Heart right ventricle (tissue), 16 donors: ENCODE measurements around the gene MINAR1. TPM values are rescaled to one million over a fixed set of nuclear protein-coding genes. Genes with fewer than 3 reads are reported as not detected.

Source experiments
- ATAC-seq, 8 donors: fragments of 200-7000 bp; cut with Tn5 transposase; one replicate each; pipeline ENCODE4 v1.9.1; 2020; ENCODE audit warnings: mild to moderate bottlenecking in 8 of 8, moderate library complexity in 8 of 8, moderate number of reproducible peaks in 1 of 8
- DNase-seq, 2 donors: peaks; one replicate each; pipeline ENCODE4 v3.0.0-alpha.2; 2020
- H3K27ac ChIP-seq, 10 donors: fragments of 200-600 bp; sonication (generic) in 2 of 10; one replicate each; pipeline versions ENCODE4 v1.5.0 to v1.8.0; 2020 to 2022; ENCODE audit warnings: mild to moderate bottlenecking in 3 of 10
- H3K27me3 ChIP-seq, 7 donors: fragments of 200-600 bp; one replicate each; pipeline ENCODE4 v1.8.0; 2021 to 2022; ENCODE audit warnings: mild to moderate bottlenecking in 2 of 7
- H3K36me3 ChIP-seq, 9 donors: fragments of 200-600 bp; sonication (generic) in 1 of 9; one replicate each; pipeline versions ENCODE4 v1.5.0 to v1.8.0; 2020 to 2022; ENCODE audit warnings: mild to moderate bottlenecking in 2 of 9
- H3K4me1 ChIP-seq, 9 donors: fragments of 200-600 bp; sonication (generic) in 1 of 9; one replicate each; pipeline versions ENCODE4 v1.5.0 to v1.8.0; 2020 to 2022; ENCODE audit warnings: mild to moderate bottlenecking in 4 of 9
- H3K4me3 ChIP-seq, 10 donors: fragments of 200-600 bp; sonication (generic) in 2 of 10; one replicate each; pipeline versions ENCODE4 v1.5.0 to v1.8.0; 2020 to 2022; ENCODE audit warnings: mild to moderate bottlenecking in 7 of 10, moderate library complexity in 2 of 10
- H3K9me3 ChIP-seq, 11 donors: fragments of 200-600 bp in 10 of 11; sonication (generic) in 2 of 11; one replicate each; pipeline versions ENCODE4 v1.5.0 to v1.8.0; 2013 to 2022; ENCODE audit warnings: mild to moderate bottlenecking in 2 of 11, control low read depth in 1 of 11, moderate library complexity in 1 of 11
- CTCF ChIP-seq, 9 donors: fragments of 200-600 bp; sonication (generic) in 2 of 9; IDR thresholded peaks; one replicate each; pipeline versions ENCODE4 v1.5.0 to v1.8.0; 2021 to 2022; ENCODE audit warnings: antibody characterized with exemption in 9 of 9, mild to moderate bottlenecking in 5 of 9, moderate library complexity in 1 of 9
- WGBS, 2 donors: extraction: QIAGEN DNeasy Blood & Tissue Kit; methylation state at CpG; one replicate each; pipeline ENCODE4 v1.1.7; 2013; ENCODE audit warnings: inconsistent platforms in 1 of 2; 5-methylcytosine and 5-hydroxymethylcytosine counted together
- intact Hi-C, 10 donors: fragments of 100-400 bp; cut with DNase I; formaldehyde crosslinking; loops; one replicate each; pipeline versions ENCODE4 v1.11.1 to v1.14.2; 2022
- polyA plus RNA-seq, 2 donors: library from polyadenylated mRNA; stranded (reverse); fragments of 200-250 nt; gene quantifications; one replicate each; pipeline ENCODE4 v1.2.3, GENCODE V29; 2013
- total RNA-seq, 10 donors: library from RNA; stranded (reverse); fragmentation: NEBNext Ultra II Directional in 3 of 10; extraction: Animal tissue kit (Norgen Biotek cat#: 25700) in 3 of 10; gene quantifications; one replicate each; pipeline versions ENCODE4 v1.2.1 to v1.2.4, GENCODE V29; 2021 to 2023
- donor health status: Arrhythmogenic right ventricular cardiomyopathy.
- donor health status: ischemic (EF 13 %, LVEDD 7.1; RV severe dilation, severe dysfunction).
- donor health status: healthy with polysubstance abuse.
- donor health status: DM: no; HTN: yes; CAD: no.
- donor health status: DM: no; HTN: no; CAD: no.
- donor health status: ischemic (EF 25% LVEDD 6.9; RV normal size, moderate dysfunction).
- donor health status: ischemic (EF 25% LVEDD 5.7; RV mildly dilated, moderate dysfunction).
- donor health status: healthy.
- donor health status: DM: yes; HTN: yes; CAD: no.
- donor health status: Ischemic cardiomyopathy.
- donor health status: ischemic (EF 35%, LVEDD 5.7; RV mildly dilated, moderate dysfunction).
- donor health status: nonischemic (EF 11% LVEDD 7.7; RV severe dilation, severe dysfunction).
- donor health status: DM: yes; HTN: yes; CAD: no.
- donor health status: PGD.
- donor health status: ischemic (EF 29% LVEDD 5.4; RV normal size, mild dysfunction).
- donor health status: nonischemic (EF 23%, LVEDD 6.1; RV moderate dilation, normal function).

MINAR1 gene
- total and polyA plus RNA-seq, 12 donors = under 0.01 to 0.28 (median 0.06) TPM

DNA sequence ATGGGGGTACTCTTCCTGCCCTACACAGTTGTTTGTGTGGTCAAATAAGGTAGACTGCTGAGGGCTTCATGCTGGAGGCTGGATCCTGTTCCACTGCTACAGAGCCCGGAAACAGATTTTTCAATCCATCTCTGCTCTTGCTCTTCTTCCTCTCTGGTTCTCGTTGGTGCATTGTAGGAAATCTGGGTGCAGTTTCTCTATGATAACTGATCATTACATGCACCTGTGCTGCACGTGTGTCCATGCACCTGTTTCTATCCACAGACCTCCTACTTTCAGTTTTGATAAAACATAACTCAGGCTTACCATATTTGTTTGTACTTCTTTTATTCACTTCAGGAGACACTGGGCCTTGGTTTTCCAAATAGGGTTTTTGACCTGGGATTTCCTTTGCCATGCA, 21.3 kb downstream of the MINAR1 start:
- ATAC-seq = no peak

GRCh38 chr15:79454063-79454462, 21.9 kb downstream of the MINAR1 start:
- no peak for TF ChIP-seq CTCF (IDR thresholded peaks at IDR 0.05)
- DNase-seq (no peak), ATAC-seq (no peak)
- Histone ChIP-seq H3K27me3 (peaks cover 0 to 47% (median 30%) of the 10 kb centered on the region in 7 donors), H3K27ac (no peak overlapping the region), H3K9me3 (no peaks in the 10 kb centered on the region), H3K4me1 (no peaks in the 10 kb centered on the region), H3K36me3 (no peaks in the 10 kb centered on the region), H3K4me3 (no peak overlapping the region)
- 62 to 71% methylated on average over 3 of the region's 3 CpGs for WGBS, 2 donors
- intact Hi-C loops = no loop called here

More for the DNA sequence above, 21.3 kb downstream of the MINAR1 start:
- WGBS, 2 donors = 82 to 86% methylated on average over 3 of the region's 3 CpGs
- H3K27me3 ChIP-seq = peaks cover 0 to 53% (median 30%) of the 10 kb centered on the region in 7 donors
- TF ChIP-seq CTCF (IDR thresholded peaks at IDR 0.05) = no peak
- no peaks in the 10 kb centered on the region for H3K9me3 ChIP-seq
- intact Hi-C loops = no loop called here
- H3K27ac ChIP-seq = no peak overlapping the region
- no peak overlapping the region for H3K4me3 ChIP-seq
- H3K4me1 ChIP-seq = no peaks in the 10 kb centered on the region
- no peak for DNase-seq
- no peaks in the 10 kb centered on the region for H3K36me3 ChIP-seq

DNA sequence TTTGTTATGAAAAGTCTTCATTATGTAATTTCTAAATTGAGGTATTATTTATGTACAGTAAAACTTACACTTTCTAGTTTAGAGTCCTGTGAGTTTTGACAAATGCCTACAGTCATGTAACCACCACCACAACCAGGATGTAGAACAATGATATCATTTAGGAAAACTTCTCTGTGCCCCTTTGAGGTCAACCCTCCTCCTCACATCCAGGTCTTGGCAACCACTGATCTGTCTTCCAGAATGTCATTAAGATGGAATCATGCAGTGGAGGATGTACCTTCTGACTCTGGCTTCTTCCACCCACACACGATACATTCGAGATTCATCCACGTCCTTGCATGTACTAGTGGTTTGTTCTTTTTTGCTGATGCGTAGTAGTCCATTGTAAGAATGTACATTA, 23.2 kb downstream of the MINAR1 start:
- no peak for DNase-seq
- Histone ChIP-seq H3K4me3 (no peak overlapping the region), H3K4me1 (no peaks in the 10 kb centered on the region), H3K27me3 (peaks cover 0 to 34% (median 24%) of the 10 kb centered on the region in 7 donors), H3K9me3 (no peaks in the 10 kb centered on the region), H3K27ac (no peak overlapping the region), H3K36me3 (no peaks in the 10 kb centered on the region)
- intact Hi-C loops = no loop called here
- TF ChIP-seq CTCF (IDR thresholded peaks at IDR 0.05) = no peak
- 85% methylated on average over 4 of the region's 4 CpGs for WGBS, 2 donors
- ATAC-seq = no peak

- ATAC-seq = no peak
- no peak for TF ChIP-seq CTCF (IDR thresholded peaks at IDR 0.05)
- no peak for DNase-seq
- Histone ChIP-seq H3K27me3 (peaks cover 0 to 28% (median 18%) of the 10 kb centered on the region in 7 donors), H3K9me3 (no peaks in the 10 kb centered on the region), H3K36me3 (no peaks in the 10 kb centered on the region), H3K4me3 (no peak overlapping the region), H3K27ac (no peak overlapping the region), H3K4me1 (no peaks in the 10 kb centered on the region)
- intact Hi-C loops = no loop called here
- WGBS, 2 donors = 76 to 85% methylated on average over 6 of the region's 6 CpGs
Observed at GRCh38 chr15:79455943-79456342, 23.8 kb downstream of the MINAR1 start.
